Mucosa of descending colon (tissue), 3 donors: ENCODE measurements around the gene UBTD2. TPM values are rescaled to one million over a fixed set of nuclear protein-coding genes. Genes with fewer than 3 reads are reported as not detected.
A peak's percentile ranks its signal among the peaks of the same experiment; 100 is the strongest.

Experiments
- ATAC-seq: fragments of 200-7000 bp; cut with Tn5 transposase; one replicate; pipeline ENCODE4 v1.9.1; 2020; ENCODE audit warnings: mild to moderate bottlenecking, moderate library complexity
- DNase-seq, 3 donors: peaks; one replicate each; pipeline ENCODE4 v3.0.0-alpha.2; 2020
- H3K36me3 ChIP-seq: fragments of 200-600 bp; one replicate; pipeline ENCODE4 v1.8.0; 2021; ENCODE audit warnings: low read depth, mild to moderate bottlenecking
- H3K4me1 ChIP-seq: fragments of 200-600 bp; one replicate; pipeline ENCODE4 v1.8.0; 2021; ENCODE audit warnings: low read depth, mild to moderate bottlenecking
- H3K4me3 ChIP-seq: fragments of 200-600 bp; one replicate; pipeline ENCODE4 v1.8.0; 2021; ENCODE audit warnings: mild to moderate bottlenecking
- H3K9me3 ChIP-seq: fragments of 200-600 bp; one replicate; pipeline ENCODE4 v1.8.0; 2021; ENCODE audit warnings: mild to moderate bottlenecking
- CTCF ChIP-seq: fragments of 200-600 bp; IDR thresholded peaks from one replicate; pipeline ENCODE4 v1.8.0; 2022; ENCODE audit warnings: antibody characterized with exemption, mild to moderate bottlenecking
- intact Hi-C, 2 donors: fragments of 100-400 bp; cut with DNase I in 1 of 2; cut with micrococcal nuclease in 1 of 2; formaldehyde crosslinking; loops; one replicate each; pipeline versions ENCODE4 v1.11.0 to v1.11.1; 2022; cut with DNase I, micrococcal nuclease
- total RNA-seq, 3 donors: library from RNA; stranded (reverse); fragmentation: NEBNext Ultra II Directional in 2 of 3; extraction: Animal tissue kit (Norgen Biotek cat#: 25700) in 2 of 3; gene quantifications; one replicate each; pipeline versions ENCODE4 v1.2.1 to v1.2.4, GENCODE V29; 2021 to 2023
- donor health status: DM: no; HTN: no; CAD: no; lungs with moderate emphysema.
- donor health status: DM: no; HTN: no; CAD: no.
- donor health status: DM: no; HTN: yes; CAD: no.

UBTD2 gene
- total RNA-seq, 3 donors from 2014 or later: 18.3 to 22.2 (median 20.0) TPM

- intact Hi-C loops: no loop called here
- no peak for TF ChIP-seq CTCF
- DNase-seq: no peak
- Histone ChIP-seq H3K9me3 (no peaks in the 10 kb centered on the region), H3K4me1 (peaks cover 2% of the 10 kb centered on the region), H3K36me3 (no peaks in the 10 kb centered on the region), H3K4me3 (no peak overlapping the region)
- no peak for ATAC-seq
These were observed 102.6 kb downstream of the UBTD2 start for GRCh38 chr5:172180936-172181335.

- Histone ChIP-seq H3K9me3 (no peaks in the 10 kb centered on the region), H3K4me1 (peaks cover 4% of the 10 kb centered on the region), H3K36me3 (no peaks in the 10 kb centered on the region), H3K4me3 (no peak overlapping the region)
- TF ChIP-seq CTCF: no peak
- peak in 1 of 3 donors; percentile 42 for DNase-seq
- intact Hi-C loops: no loop called here
- peak; percentile 50 for ATAC-seq
These were observed 104.3 kb downstream of the UBTD2 start for GRCh38 chr5:172178991-172179989.

- no peak for TF ChIP-seq CTCF
- Histone ChIP-seq H3K36me3 (no peaks in the 10 kb centered on the region), H3K9me3 (no peaks in the 10 kb centered on the region), H3K4me3 (no peak overlapping the region), H3K4me1 (peaks cover 5% of the 10 kb centered on the region)
- ATAC-seq (no peak), DNase-seq (peak in 1 of 3 donors; percentile 68)
- intact Hi-C loops: no loop called here
These were observed 105.1 kb downstream of the UBTD2 start for GRCh38 chr5:172178301-172178987.

- peaks cover 5% of the 10 kb centered on the region for H3K4me1 ChIP-seq
- no peak overlapping the region for H3K4me3 ChIP-seq
- H3K36me3 ChIP-seq: no peaks in the 10 kb centered on the region
- DNase-seq (no peak), ATAC-seq (no peak)
- no peak for TF ChIP-seq CTCF
- intact Hi-C loops: no loop called here
- H3K9me3 ChIP-seq: no peaks in the 10 kb centered on the region
These were observed 106.4 kb downstream of the UBTD2 start for GRCh38 chr5:172177176-172177575.

GRCh38 chr5:172175263-172175719, 108.3 kb downstream of the UBTD2 start:
- peaks cover 5% of the 10 kb centered on the region for H3K4me1 ChIP-seq
- ATAC-seq: peak; percentile 81
- no peaks in the 10 kb centered on the region for H3K9me3 ChIP-seq
- H3K36me3 ChIP-seq: no peaks in the 10 kb centered on the region
- intact Hi-C loops: no loop called here
- DNase-seq: peak; percentile 66 to 94 (median 79)
- TF ChIP-seq CTCF: no peak
- H3K4me3 ChIP-seq: no peak overlapping the region
